ENCODE data around the gene PRSS3. TPM values are rescaled to one million over a fixed set of nuclear protein-coding genes. Genes with fewer than 3 reads are reported as not detected.

Gene PRSS3
- polyA plus RNA-seq, 4 donors: 0.93 to 2.1 (median 1.9) TPM

Other genes starting within 250 kb of the PRSS3 start
- gene UBE2R2, start 21.6 kb downstream of the PRSS3 start, polyA plus RNA-seq (ENCODE audit: insufficient read length in 4 of 4): 10 to 100 TPM; 65.3 to 70.9 (median 68.9) TPM

All from right renal pelvis (tissue), 4 donors.